IMR-90 (cell line): ENCODE results near the gene FAM193A. TPM values are rescaled to one million over a fixed set of nuclear protein-coding genes. Genes with fewer than 3 reads are reported as not detected.

Experiments
- ATAC-seq: fragments of 200-7000 bp; cut with Tn5 transposase; 2 replicates; pipeline ENCODE4 v1.9.1; 2020; ENCODE audit warnings: low read depth, mild to moderate bottlenecking, moderate library complexity
- BruUV-seq: library from RNA; stranded (reverse); fragments of 400-500 nt; replicated peaks from 2 replicates; lab custom pipeline; 2021; lab: Mats Ljungman, UMichigan
- CTCF ChIA-PET: fragments of 300-600 bp; formaldehyde crosslinking; extraction: SDS; loops from one replicate; lab custom pipeline; 2021; ENCODE audit warnings: antibody characterized with exemption; lab: Yijun Ruan, JAX
- POLR2A ChIA-PET: fragments of 300-600 bp; sonication (Branson Sonifier 250); formaldehyde crosslinking; loops from one replicate; lab custom pipeline; 2022; ENCODE audit warnings: antibody characterized with exemption; ENCODE audit not compliant: unreplicated experiment; lab: Charles Lee
- DNase-seq: peaks from one replicate; pipeline ENCODE4 v3.0.0; 2013
- H2AFZ ChIP-seq: replicated peaks from 2 replicates; pipeline ENCODE3; 2013; ENCODE audit warnings: low read length, mild to moderate bottlenecking; ENCODE audit not compliant: poor library complexity
- H2AK5ac ChIP-seq: 2 replicates; pipeline ENCODE4 v1.6.1; 2013; ENCODE audit warnings: low read depth, low read length, inconsistent platforms
- H2AK9ac ChIP-seq: replicated peaks from 2 replicates; pipeline ENCODE3; 2013; ENCODE audit warnings: mild to moderate bottlenecking, low read depth, low read length, moderate library complexity; ENCODE audit not compliant: poor library complexity
- H2BK120ac ChIP-seq: 2 replicates; pipeline ENCODE4 v1.6.1; 2013; ENCODE audit warnings: low read depth, low read length, inconsistent platforms
- H2BK15ac ChIP-seq: 3 replicates; pipeline ENCODE4 v1.6.1; 2013; ENCODE audit warnings: low read depth, low read length, inconsistent platforms
- H2BK20ac ChIP-seq: 2 replicates; pipeline ENCODE4 v1.6.1; 2013; ENCODE audit warnings: low read depth, mild to moderate bottlenecking, inconsistent platforms, low read length, moderate library complexity
- H2BK5ac ChIP-seq: 2 replicates; pipeline ENCODE4 v1.6.1; 2013; ENCODE audit warnings: mild to moderate bottlenecking, low read depth, low read length, inconsistent platforms; ENCODE audit not compliant: poor library complexity, severe bottlenecking
- H3K14ac ChIP-seq: replicated peaks from 2 replicates; pipeline ENCODE4 v1.6.1; 2013; ENCODE audit warnings: low read depth, low read length, inconsistent platforms
- H3K18ac ChIP-seq: 2 replicates; pipeline ENCODE4 v1.6.1; 2013; ENCODE audit warnings: low read depth, low read length, control low read depth
- H3K23ac ChIP-seq: 2 replicates; pipeline ENCODE4 v1.6.1; 2013; ENCODE audit warnings: low read depth, low read length, inconsistent platforms
- H3K27ac ChIP-seq: 2 replicates; pipeline ENCODE4 v1.5.1; 2013; ENCODE audit warnings: mild to moderate bottlenecking, control low read depth, low read length; ENCODE audit not compliant: insufficient read depth
- H3K27me3 ChIP-seq: 2 replicates; pipeline ENCODE4 v1.6.1; 2013; ENCODE audit warnings: low read length; ENCODE audit not compliant: control insufficient read depth, insufficient read depth
- H3K36me3 ChIP-seq: 2 replicates; pipeline ENCODE4 v1.6.1; 2013; ENCODE audit warnings: low read length, mixed read lengths; ENCODE audit not compliant: control insufficient read depth, insufficient read depth
- H3K4ac ChIP-seq: 2 replicates; pipeline ENCODE4 v1.6.1; 2013; ENCODE audit warnings: low read depth, low read length, inconsistent platforms
- H3K4me1 ChIP-seq: 2 replicates; pipeline ENCODE4 v1.6.1; 2013; ENCODE audit warnings: low read length, mixed read lengths; ENCODE audit not compliant: control insufficient read depth, insufficient read depth
- H3K4me2 ChIP-seq: 2 replicates; pipeline ENCODE4 v1.6.1; 2013; ENCODE audit warnings: low read depth, mild to moderate bottlenecking, control low read depth, low read length, moderate library complexity
- H3K4me3 ChIP-seq: 2 replicates; pipeline ENCODE4 v1.5.1; 2013; ENCODE audit warnings: low read depth, mild to moderate bottlenecking, control low read depth, low read length, moderate library complexity; ENCODE audit not compliant: insufficient read depth
- H3K56ac ChIP-seq: 2 replicates; pipeline ENCODE4 v1.6.1; 2013; ENCODE audit warnings: low read length, inconsistent platforms; ENCODE audit not compliant: insufficient read depth; ENCODE audit errors: extremely low read depth
- H3K79me1 ChIP-seq, 2 experiments: 2 replicates each; pipeline ENCODE4 v1.6.1; 2013; ENCODE audit warnings: low read length in 2 of 2, inconsistent platforms in 1 of 2, low read depth in 1 of 2
- H3K9ac ChIP-seq: 2 replicates; pipeline ENCODE4 v1.6.1; 2013; ENCODE audit warnings: low read depth, low read length, control low read depth
- H3K9me1 ChIP-seq: 2 replicates; pipeline ENCODE4 v1.6.1; 2013; ENCODE audit warnings: low read length, inconsistent platforms; ENCODE audit not compliant: insufficient read depth
- H3K9me3 ChIP-seq: 2 replicates; pipeline ENCODE4 v1.6.1; 2013; ENCODE audit warnings: low read length; ENCODE audit not compliant: control insufficient read depth, insufficient read depth
- H4K20me1 ChIP-seq: 2 replicates; pipeline ENCODE4 v1.6.1; 2013; ENCODE audit warnings: low read length, inconsistent platforms; ENCODE audit not compliant: insufficient read depth
- H4K5ac ChIP-seq: 2 replicates; pipeline ENCODE4 v1.6.1; 2013; ENCODE audit warnings: mild to moderate bottlenecking, low read depth, low read length, control low read depth
- H4K8ac ChIP-seq, 2 experiments: 2 replicates each; pipeline ENCODE4 v1.6.1; 2013; ENCODE audit warnings: low read depth in 2 of 2, low read length in 2 of 2, control low read depth in 1 of 2, inconsistent platforms in 1 of 2
- H4K91ac ChIP-seq: 2 replicates; pipeline ENCODE4 v1.6.1; 2013; ENCODE audit warnings: low read depth, low read length, inconsistent platforms; ENCODE audit not compliant: insufficient read depth
- MXI1 ChIP-seq: IDR thresholded peaks from 2 replicates; pipeline ENCODE4 v1.6.1; 2012; ENCODE audit warnings: low read depth, mild to moderate bottlenecking, low read length, moderate library complexity, borderline replicate concordance
- WGBS, 2 experiments: methylation state at CpG; one replicate each; pipeline versions ENCODE4 v1.1.5 to v1.1.7; 2013; ENCODE audit warnings: missing lambda C conversion rate in 2 of 2; ENCODE audit not compliant: insufficient read length in 1 of 2; ENCODE audit errors: extremely low coverage in 2 of 2; 5-methylcytosine and 5-hydroxymethylcytosine counted together
- dilution Hi-C: fragments of 300-500 bp; cut with HindIII; formaldehyde crosslinking; loops from one replicate; pipeline ENCODE4 v1.14.3; 2018; ENCODE audit warnings: low sequenced_read_pairs; ENCODE audit not compliant: unreplicated experiment
- in situ Hi-C: fragments of 300-500 bp; cut with MboI; formaldehyde crosslinking; loops from 3 replicates; pipeline ENCODE4 v1.14.3; 2019; ENCODE audit warnings: low sequenced_read_pairs, inconsistent platforms, mixed read lengths
- intact Hi-C: fragments of 100-400 bp; cut with micrococcal nuclease; formaldehyde crosslinking; loops from 2 replicates; pipeline ENCODE4 v1.10.0; 2022
- polyA plus RNA-seq, 3 experiments: library from polyadenylated mRNA; depleted of rRNA; stranded (reverse); fragments of >200 nt; gene quantifications; 2 replicates each; pipeline ENCODE4 v1.2.3, GENCODE V29; 2012; ENCODE audit warnings: low replicate concordance in 1 of 3
- total RNA-seq: library from RNA; depleted of rRNA; stranded (reverse); fragments of >200 nt; gene quantifications from 2 replicates; pipeline ENCODE4 v1.2.3, GENCODE V29; 2012

Gene FAM193A
- total and polyA plus RNA-seq, 2 of the 4 experiments (the other 2 are of a cell fraction): 6.8 to 11.0 TPM

GRCh38 chr4:2731907-2732317, 195.5 kb downstream of the FAM193A start:
- CTCF ChIA-PET: no interaction called here

More at GRCh38 chr4:2731907-2732317, 195.5 kb downstream of the FAM193A start:
- Histone ChIP-seq H3K14ac (no peak overlapping the region), H3K4me3 (no peak overlapping the region), H2AK9ac (peak overlapping the region; percentile 61), H3K4me2 (no peak overlapping the region), H2AFZ (peak overlapping the region; percentile 39), H3K27ac (no peak overlapping the region), H3K9me3 (peaks cover 2% of the 10 kb centered on the region; the same call in 1 of the 2 replicates), H3K18ac (no peak overlapping the region), H4K8ac (no peak overlapping the region), H4K5ac (no peak overlapping the region), H3K56ac (no peak overlapping the region), H4K91ac (no peak overlapping the region), H3K9me1 (0 out of 2 replicates have a peak, but pooled peaks cover 5% of the 10 kb centered on the region), H3K36me3 (peaks cover 38% of the 10 kb centered on the region), H2BK5ac (no peak overlapping the region), H2BK120ac (no peak overlapping the region), H2AK5ac (no peak overlapping the region), H2BK15ac (no peak overlapping the region), H3K27me3 (no peaks in the 10 kb centered on the region), H2BK20ac (no peak overlapping the region), H4K20me1 (no peaks in the 10 kb centered on the region; the same call in 1 of the 2 replicates), H3K4ac (no peak overlapping the region), H3K4me1 (no peaks in the 10 kb centered on the region), H3K23ac (no peak overlapping the region), H3K79me1 (peaks cover 0 to 3% of the 10 kb centered on the region in 2 experiments; a peak in 2 of 4 replicates), H3K9ac (no peak overlapping the region)
- BruUV-seq: no TSS peak
- ATAC-seq (no peak), DNase-seq (no peak)
- intact Hi-C loops: no loop called here
- TF ChIP-seq MXI1: no peak
- in situ Hi-C loops: no loop called here
- dilution Hi-C loops: no loop called here
- POLR2A ChIA-PET: no interaction called here
- WGBS, 2 experiments: 95% methylated on average over 27 of the region's 28 CpGs; no CpG with 5 or more reads in 1 of the 2 experiments
